ENCODE data around the gene SPECC1. TPM values are rescaled to one million over a fixed set of nuclear protein-coding genes. Genes with fewer than 3 reads are reported as not detected.

Gene SPECC1
- total RNA-seq, 6 experiments from 2014 or later: 0.81 to 5.0 (median 2.8) TPM

- ATAC-seq (no peak), DNase-seq (no peak)
- Histone ChIP-seq H3K4me3 (no peak overlapping the region), H3K4me1 (no peaks in the 10 kb centered on the region), H3K27ac (no peak overlapping the region), H3K27me3 (peaks cover 0 to 4% of the 10 kb centered on the region in 2 donors), H3K9me3 (no peaks in the 10 kb centered on the region), H3K36me3 (no peaks in the 10 kb centered on the region)
- TF ChIP-seq, protein P1, sequence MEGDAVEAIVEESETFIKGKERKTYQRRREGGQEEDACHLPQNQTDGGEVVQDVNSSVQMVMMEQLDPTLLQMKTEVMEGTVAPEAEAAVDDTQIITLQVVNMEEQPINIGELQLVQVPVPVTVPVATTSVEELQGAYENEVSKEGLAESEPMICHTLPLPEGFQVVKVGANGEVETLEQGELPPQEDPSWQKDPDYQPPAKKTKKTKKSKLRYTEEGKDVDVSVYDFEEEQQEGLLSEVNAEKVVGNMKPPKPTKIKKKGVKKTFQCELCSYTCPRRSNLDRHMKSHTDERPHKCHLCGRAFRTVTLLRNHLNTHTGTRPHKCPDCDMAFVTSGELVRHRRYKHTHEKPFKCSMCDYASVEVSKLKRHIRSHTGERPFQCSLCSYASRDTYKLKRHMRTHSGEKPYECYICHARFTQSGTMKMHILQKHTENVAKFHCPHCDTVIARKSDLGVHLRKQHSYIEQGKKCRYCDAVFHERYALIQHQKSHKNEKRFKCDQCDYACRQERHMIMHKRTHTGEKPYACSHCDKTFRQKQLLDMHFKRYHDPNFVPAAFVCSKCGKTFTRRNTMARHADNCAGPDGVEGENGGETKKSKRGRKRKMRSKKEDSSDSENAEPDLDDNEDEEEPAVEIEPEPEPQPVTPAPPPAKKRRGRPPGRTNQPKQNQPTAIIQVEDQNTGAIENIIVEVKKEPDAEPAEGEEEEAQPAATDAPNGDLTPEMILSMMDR (IDR thresholded peaks at IDR 0.05): no peak
- no peak for TF ChIP-seq POLR2A (IDR thresholded peaks at IDR 0.05)
- WGBS (ENCODE audit: insufficient coverage, low coverage, low lambda C conversion rate, missing lambda C conversion rate): 37% methylated on average over 3 of the region's 3 CpGs
- intact Hi-C loops (cut with DNase I): loop anchor here in 1 of 2 donors (10.0 kb wide), 1 partner anchor 116 kb away; the partner anchor contains the start of gene SPECC1
These were observed 111.7 kb downstream of the SPECC1 start for GRCh38 chr17:20120836-20121235.

GRCh38 chr17:20121359-20122253 lies 112.4 kb downstream of the SPECC1 start:
- Histone ChIP-seq H3K27me3 (peaks cover 0 to 4% of the 10 kb centered on the region in 2 donors), H3K4me3 (no peak overlapping the region), H3K9me3 (no peaks in the 10 kb centered on the region), H3K36me3 (no peaks in the 10 kb centered on the region), H3K4me1 (no peaks in the 10 kb centered on the region), H3K27ac (no peak overlapping the region)
- DNase-seq (peak in 2 of 3 donors; percentile 33 to 54), ATAC-seq (peak; percentile 63 to 77 (median 69))
- intact Hi-C loops (cut with DNase I): loop anchor here in 1 of 2 donors (10.0 kb wide), 1 partner anchor 117 kb away; the partner anchor contains the start of gene SPECC1
- TF ChIP-seq, protein P1 (IDR thresholded peaks at IDR 0.05): peak; percentile 59 to 89 (median 84)
- TF ChIP-seq POLR2A (IDR thresholded peaks at IDR 0.05): no peak
- 20% methylated on average over 8 of the region's 11 CpGs for WGBS (ENCODE audit: insufficient coverage, low coverage, low lambda C conversion rate, missing lambda C conversion rate)

- Histone ChIP-seq H3K27me3 (peaks cover 0 to 4% of the 10 kb centered on the region in 2 donors), H3K4me3 (no peak overlapping the region), H3K27ac (no peak overlapping the region), H3K4me1 (no peaks in the 10 kb centered on the region), H3K9me3 (no peaks in the 10 kb centered on the region), H3K36me3 (no peaks in the 10 kb centered on the region)
- intact Hi-C loops (cut with DNase I): loop anchor here in 1 of 2 donors (10.0 kb wide), 1 partner anchor 118 kb away; the partner anchor contains the start of gene SPECC1
- no peak for DNase-seq
- ATAC-seq: no peak
- 41% methylated on average over 6 of the region's 8 CpGs for WGBS (ENCODE audit: insufficient coverage, low coverage, low lambda C conversion rate, missing lambda C conversion rate)
- TF ChIP-seq, protein P1 (IDR thresholded peaks at IDR 0.05): no peak
- TF ChIP-seq POLR2A (IDR thresholded peaks at IDR 0.05): no peak
These were observed 113.2 kb downstream of the SPECC1 start for GRCh38 chr17:20122254-20122879.

GRCh38 chr17:20123209-20123608 lies 114.0 kb downstream of the SPECC1 start:
- no peaks in the 10 kb centered on the region for H3K9me3 ChIP-seq
- DNase-seq: no peak
- H3K4me1 ChIP-seq: no peaks in the 10 kb centered on the region
- no peak overlapping the region for H3K4me3 ChIP-seq
- no peaks in the 10 kb centered on the region for H3K36me3 ChIP-seq
- intact Hi-C loops (cut with DNase I): loop anchor here in 1 of 2 donors (10.0 kb wide), 1 partner anchor 118 kb away; the partner anchor contains the start of gene SPECC1
- H3K27ac ChIP-seq: no peak overlapping the region
- ATAC-seq: no peak
- TF ChIP-seq, protein P1 (IDR thresholded peaks at IDR 0.05): no peak
- TF ChIP-seq POLR2A (IDR thresholded peaks at IDR 0.05): no peak
- WGBS (ENCODE audit: insufficient coverage, low coverage, low lambda C conversion rate, missing lambda C conversion rate): 24% methylated on average over 4 of the region's 4 CpGs
- H3K27me3 ChIP-seq: peaks cover 0 to 4% of the 10 kb centered on the region in 2 donors

Measured in right lobe of liver (tissue), 6 donors.